Keratinocyte (primary cell): ENCODE measurements around the gene MBP.

Experiments used
- CTCF ChIP-seq, 3 experiments: IDR thresholded peaks in 1 of 3; conservative IDR thresholded peaks in 1 of 3; optimal IDR thresholded peaks in 1 of 3; 2 replicates in 2 of 3; 3 replicates in 1 of 3; pipeline versions ENCODE3 to v1.5.1; 2011; ENCODE audit warnings: low read length in 3 of 3, mild to moderate bottlenecking in 3 of 3, moderate library complexity in 2 of 3, control low read depth in 1 of 3, inconsistent platforms in 1 of 3; ENCODE audit not compliant: insufficient read depth in 2 of 3; ENCODE audit errors: extremely low read depth in 1 of 3
- EZH2 ChIP-seq: IDR thresholded peaks from one replicate; pipeline ENCODE4 v1.6.1; 2012; ENCODE audit warnings: inconsistent platforms, mild to moderate bottlenecking, low read length, moderate library complexity

- no peak for TF ChIP-seq CTCF (optimal IDR thresholded peaks at IDR 0.05 in 1 of 3, IDR thresholded peaks at IDR 0.05 in 1 of 3, conservative IDR thresholded peaks at IDR 0.05 in 1 of 3; ENCODE audit: extremely low read depth in 1 of 3, insufficient read depth in 2 of 3, low read length in 3 of 3)
- no peak for TF ChIP-seq EZH2
Observed at GRCh38 chr18:76959605-76960004, 173.0 kb downstream of the MBP start.
